Transverse colon (tissue), 4 donors: Measurements from ENCODE around the gene KRTAP16-1.

Experiments used
- CTCF ChIP-seq, 5 experiments: fragments of 200-600 bp in 3 of 5; fragments of 450-650 bp in 2 of 5; sonication (generic) in 3 of 5; IDR thresholded peaks; 1 replicate in 2 of 5; 2 replicates in 3 of 5; pipeline ENCODE4 v1.5.1; 2016 to 2017; ENCODE audit warnings: antibody characterized with exemption in 5 of 5, inconsistent platforms in 3 of 5, mild to moderate bottlenecking in 2 of 5, moderate library complexity in 1 of 5
- EP300 ChIP-seq: sonication (generic); formaldehyde crosslinking; IDR thresholded peaks from one replicate; pipeline ENCODE4 v1.6.1; 2017; ENCODE audit warnings: antibody characterized with exemption, low read depth
- POLR2A ChIP-seq: fragments of 450-650 bp; IDR thresholded peaks from one replicate; pipeline ENCODE4 v1.6.1; 2016; ENCODE audit warnings: antibody characterized with exemption, mild to moderate bottlenecking, moderate library complexity
- POLR2AphosphoS5 ChIP-seq, 3 donors: sonication (generic); formaldehyde crosslinking; IDR thresholded peaks; one replicate each; pipeline ENCODE4 v1.6.1; 2016; ENCODE audit warnings: antibody characterized with exemption in 3 of 3

GRCh38 chr17:41308918-41309359 lies at the start of gene KRTAP16-1:
- TF ChIP-seq POLR2A (no peak), CTCF (IDR thresholded peaks at IDR 0.05) (no peak), POLR2AphosphoS5 (IDR thresholded peaks at IDR 0.05) (no peak), EP300 (no peak)
